ENCODE data around the gene ABR. TPM values are rescaled to one million over a fixed set of nuclear protein-coding genes. Genes with fewer than 3 reads are reported as not detected.

ABR gene
- total and polyA plus RNA-seq, 2 of the 13 experiments (the other 11 are each of a cell fraction or from before 2014, with no cell fraction given), result 12.4 to 40.4 TPM

DNA sequence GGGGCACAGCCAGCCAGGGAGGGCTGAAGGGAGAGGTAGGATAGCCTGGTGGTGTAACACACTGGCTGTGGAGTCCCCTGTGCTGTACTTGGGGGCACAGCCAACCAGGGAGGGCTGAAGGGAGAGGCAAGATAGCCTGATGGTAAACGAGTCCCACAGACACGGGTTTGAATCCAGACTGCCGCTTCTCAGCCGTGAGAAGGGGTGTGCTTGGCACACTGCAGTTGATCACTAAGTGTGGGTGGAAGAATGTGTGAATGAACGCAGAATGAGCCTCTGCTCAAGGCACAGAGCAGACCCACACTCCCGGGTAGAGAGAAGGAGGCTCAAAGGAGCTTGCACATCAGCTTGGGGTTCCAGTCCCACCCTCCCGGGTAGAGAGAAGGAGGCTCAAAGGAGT lies 111.4 kb downstream of the ABR start:
- Histone ChIP-seq H3K4me3 (replicated peaks in 1 of 3; ENCODE audit: insufficient read depth in 1 of 3, low read depth in 2 of 3, low read length in 3 of 3) (no peak overlapping the region), H3K9me3 (ENCODE audit: low read length) (no peaks in the 10 kb centered on the region), H3K4me2 (ENCODE audit: low read depth, low read length) (no peak overlapping the region), H4K20me1 (ENCODE audit: insufficient read depth, low read length) (no peaks in the 10 kb centered on the region), H2AFZ (ENCODE audit: low read length) (no peak overlapping the region), H3K9ac (ENCODE audit: insufficient read depth, low read depth, low read length) (no peak overlapping the region), H3K79me2 (ENCODE audit: insufficient read depth, low read length) (no peaks in the 10 kb centered on the region), H3K36me3 (replicated peaks in 1 of 2; ENCODE audit: control insufficient read depth in 1 of 2, insufficient read depth in 2 of 2, low read length in 2 of 2) (peaks cover 0 to 1% of the 10 kb centered on the region in 2 experiments; a peak in 1 of 5 replicates), H3K4me1 (ENCODE audit: insufficient read depth, low read length) (peaks cover 16% of the 10 kb centered on the region), H3K27ac (ENCODE audit: extremely low read length, insufficient read depth, low read length) (no peak overlapping the region), H3K27me3 (ENCODE audit: control insufficient read depth in 1 of 2, insufficient read depth in 2 of 2, low read length in 2 of 2) (no peaks in the 10 kb centered on the region)
- WGBS (ENCODE audit: low lambda C conversion rate), result 97% methylated on average over 6 of the region's 7 CpGs
- ATAC-seq (no peak), DNase-seq (ENCODE audit: low spot score) (no peak), FAIRE-seq (no peak)
- CTCF ChIA-PET (ENCODE audit: low intra/inter-chr PET ratio, low total read pairs), result no interaction called here
- BruUV-seq (replicated peaks), result no TSS peak
- in situ Hi-C loops (cut with HindIII; ENCODE audit: extremely low pct_ligation_motif_present, low pct_unique_long_range_greater_than_20kb), result no loop called here
- intact Hi-C loops (cut with micrococcal nuclease; ENCODE audit: unreplicated experiment), result no loop called here
- POLR2A ChIA-PET, result no interaction called here
- TF ChIP-seq GFI1 (CRISPR knock-in tag; IDR thresholded peaks at IDR 0.05; ENCODE audit: borderline replicate concordance) (no peak), ZNF136 (CRISPR knock-in tag; IDR thresholded peaks at IDR 0.05; ENCODE audit: low read depth) (no peak), TFDP2 (CRISPR knock-in tag; IDR thresholded peaks at IDR 0.05) (no peak), ZNF629 (CRISPR knock-in tag; conservative IDR thresholded peaks at IDR 0.05) (no peak), BORCS8-MEF2B (CRISPR knock-in tag; IDR thresholded peaks at IDR 0.05) (no peak), ZNF552 (CRISPR knock-in tag; IDR thresholded peaks at IDR 0.05; ENCODE audit: borderline replicate concordance) (no peak), ATF7-NPFF (CRISPR knock-in tag; IDR thresholded peaks at IDR 0.05; ENCODE audit: low read depth) (no peak), ZNF256 (CRISPR knock-in tag; conservative IDR thresholded peaks at IDR 0.05) (no peak), ZBTB7B (CRISPR knock-in tag; IDR thresholded peaks at IDR 0.05) (no peak), ZNF274 (CRISPR knock-in tag; IDR thresholded peaks at IDR 0.05) (no peak), ZBTB40 (IDR thresholded peaks at IDR 0.05) (no peak), ZBTB40 (CRISPR knock-in tag; IDR thresholded peaks at IDR 0.05) (no peak), ZNF569 (CRISPR knock-in tag; IDR thresholded peaks at IDR 0.05; ENCODE audit: borderline replicate concordance) (no peak), XBP1 (CRISPR knock-in tag; IDR thresholded peaks at IDR 0.05) (no peak), HOXA9 (CRISPR knock-in tag; IDR thresholded peaks at IDR 0.05; ENCODE audit: borderline replicate concordance) (no peak)
- TF ChIP-seq, protein P1, sequence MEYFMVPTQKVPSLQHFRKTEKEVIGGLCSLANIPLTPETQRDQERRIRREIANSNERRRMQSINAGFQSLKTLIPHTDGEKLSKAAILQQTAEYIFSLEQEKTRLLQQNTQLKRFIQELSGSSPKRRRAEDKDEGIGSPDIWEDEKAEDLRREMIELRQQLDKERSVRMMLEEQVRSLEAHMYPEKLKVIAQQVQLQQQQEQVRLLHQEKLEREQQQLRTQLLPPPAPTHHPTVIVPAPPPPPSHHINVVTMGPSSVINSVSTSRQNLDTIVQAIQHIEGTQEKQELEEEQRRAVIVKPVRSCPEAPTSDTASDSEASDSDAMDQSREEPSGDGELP (IDR thresholded peaks at IDR 0.05; ENCODE audit: borderline replicate concordance, low read depth), result no peak
